Pancreas (tissue), 10 donors: Measurements from ENCODE around the gene SPRR2F. TPM values are rescaled to one million over a fixed set of nuclear protein-coding genes. Genes with fewer than 3 reads are reported as not detected.

Experiments used
- ATAC-seq, 4 donors: fragments of 200-7000 bp; cut with Tn5 transposase; one replicate each; pipeline versions ENCODE4 v1.8.0 to v1.9.1; 2020; ENCODE audit warnings: mild to moderate bottlenecking in 4 of 4, moderate library complexity in 4 of 4
- DNase-seq, 6 donors: peaks; one replicate each; pipeline ENCODE4 v3.0.0-alpha.2; 2020
- FAIRE-seq: peaks from 2 replicates; lab custom pipeline; 2012; peaks lifted over from hg19 to GRCh38; lab: Jason Lieb, UNC
- H3K27ac ChIP-seq, 4 donors: fragments of 200-600 bp; sonication (generic); 1 replicate in 3 of 4; 2 replicates in 1 of 4; pipeline versions ENCODE4 v1.5.0 to v1.8.0; 2020
- H3K27me3 ChIP-seq, 4 donors: fragments of 200-600 bp; one replicate each; pipeline ENCODE4 v1.8.0; 2021
- H3K36me3 ChIP-seq, 3 donors: fragments of 200-600 bp; sonication (generic) in 1 of 3; one replicate each; pipeline versions ENCODE4 v1.5.0 to v1.8.0; 2020 to 2021
- H3K4me1 ChIP-seq, 3 donors: fragments of 200-600 bp; one replicate each; pipeline ENCODE4 v1.8.0; 2021
- H3K4me3 ChIP-seq, 4 donors: fragments of 200-600 bp; sonication (generic) in 2 of 4; one replicate each; pipeline versions ENCODE4 v1.5.0 to v1.8.0; 2020 to 2021
- H3K9me3 ChIP-seq, 4 donors: fragments of 200-600 bp; one replicate each; pipeline ENCODE4 v1.8.0; 2021
- CTCF ChIP-seq, 4 donors: fragments of 200-600 bp; sonication (generic) in 3 of 4; IDR thresholded peaks; one replicate each; pipeline versions ENCODE4 v1.5.0 to v1.8.0; 2021; ENCODE audit warnings: antibody characterized with exemption in 4 of 4
- WGBS, 2 donors: extraction: QIAGEN DNeasy Blood & Tissue Kit; methylation state at CpG; one replicate each; pipeline ENCODE4 v1.1.7; 2013; 5-methylcytosine and 5-hydroxymethylcytosine counted together
- intact Hi-C, 3 donors: fragments of 100-400 bp; cut with DNase I; formaldehyde crosslinking; loops; one replicate each; pipeline versions ENCODE4 v1.11.1 to v1.14.2; 2022
- polyA plus RNA-seq, 2 donors: library from polyadenylated mRNA; stranded (reverse); fragments of 200-250 nt; gene quantifications; one replicate each; pipeline ENCODE4 v1.2.3, GENCODE V29; 2013
- total RNA-seq, 6 donors: library from RNA; stranded (reverse); fragmentation: NEBNext Ultra II Directional in 4 of 6; extraction: Animal tissue kit (Norgen Biotek cat#: 25700) in 4 of 6; gene quantifications; one replicate each; pipeline versions ENCODE4 v1.2.1 to v1.2.4, GENCODE V29; 2021 to 2023
- donor health status: healthy with polysubstance abuse.
- donor health status: DM: no; HTN: no; CAD: no; lungs with moderate emphysema.
- donor health status: DM: no; HTN: no; CAD: no.
- donor health status: control.
- donor health status: control.
- donor health status: Bipolar disorder and iron deficiency.
- donor health status: DM: yes; HTN: yes; CAD: no.
- donor health status: DM: no; HTN: no; CAD: no.
- donor health status: DM: no; HTN: no; CAD: no.
- donor health status: DM: yes; HTN: yes; CAD: no.

Gene SPRR2F
- total RNA-seq (under 1 TPM in 1 of 6 donors, not detected in 5; 0.35 TPM), polyA plus RNA-seq (not detected)

- TF ChIP-seq CTCF (IDR thresholded peaks at IDR 0.05): no peak
- H3K9me3 ChIP-seq: no peaks in the 10 kb centered on the region
- ATAC-seq (no peak), FAIRE-seq (no peak), DNase-seq (no peak)
- H3K27me3 ChIP-seq: no peaks in the 10 kb centered on the region
- H3K27ac ChIP-seq: no peak within 1 kb of the TSS
- WGBS, 2 donors: 86% methylated on average over 3 of the region's 3 CpGs
- H3K4me1 ChIP-seq: no peaks in the 10 kb centered on the region
- intact Hi-C loops: no loop called here
- no peaks in the 10 kb centered on the region for H3K36me3 ChIP-seq
- H3K4me3 ChIP-seq: no peak within 1 kb of the TSS
Measured at GRCh38 chr1:153113416-153113815, at the start of gene SPRR2F. TSS of gene SPRR2F (minus strand) at chr1:153113516. CDS start at chr1:153112733, 783 bp downstream.

- Histone ChIP-seq H3K36me3 (no peaks in the 10 kb centered on the region), H3K9me3 (no peaks in the 10 kb centered on the region), H3K27ac (no peak overlapping the region), H3K27me3 (no peaks in the 10 kb centered on the region), H3K4me1 (no peaks in the 10 kb centered on the region), H3K4me3 (no peak overlapping the region)
- ATAC-seq: no peak
- intact Hi-C loops: no loop called here
- DNase-seq: no peak
- WGBS, 2 donors: 83 to 85% methylated on average over 2 of the region's 2 CpGs
- FAIRE-seq: no peak
- TF ChIP-seq CTCF (IDR thresholded peaks at IDR 0.05): no peak
Measured at GRCh38 chr1:153155541-153155940, 42.2 kb upstream of the SPRR2F start.

- Histone ChIP-seq H3K27me3 (no peaks in the 10 kb centered on the region), H3K27ac (no peak overlapping the region), H3K4me1 (no peaks in the 10 kb centered on the region), H3K4me3 (no peak overlapping the region), H3K9me3 (no peaks in the 10 kb centered on the region), H3K36me3 (no peaks in the 10 kb centered on the region)
- ATAC-seq (no peak), FAIRE-seq (no peak), DNase-seq (no peak)
- intact Hi-C loops: no loop called here
- 69 to 72% methylated on average over 3 of the region's 3 CpGs for WGBS, 2 donors
- no peak for TF ChIP-seq CTCF (IDR thresholded peaks at IDR 0.05)
Measured at GRCh38 chr1:153152481-153152880, 39.2 kb upstream of the SPRR2F start.

- H3K4me3 ChIP-seq: no peak within 1 kb of the TSS
- WGBS, 2 donors: 72 to 96% methylated on average over 1 of the region's 1 CpG
- ATAC-seq: no peak
- H3K4me1 ChIP-seq: no peaks in the 10 kb centered on the region
- no peak within 1 kb of the TSS for H3K27ac ChIP-seq
- no peaks in the 10 kb centered on the region for H3K27me3 ChIP-seq
- no peak for TF ChIP-seq CTCF (IDR thresholded peaks at IDR 0.05)
- H3K36me3 ChIP-seq: no peaks in the 10 kb centered on the region
- intact Hi-C loops: no loop called here
- no peaks in the 10 kb centered on the region for H3K9me3 ChIP-seq
- no peak for DNase-seq
- FAIRE-seq: no peak
Measured at GRCh38 chr1:153150846-153151245, 37.5 kb upstream of the SPRR2F start, which contains the start of gene SPRR2G. TSS of gene SPRR2G (minus strand) at chr1:153150890. CDS start at chr1:153150110, 780 bp downstream.

- no peaks in the 10 kb centered on the region for H3K9me3 ChIP-seq
- peak overlapping the region in 1 of 4 donors; percentile 30 for H3K27ac ChIP-seq
- DNase-seq (no peak), FAIRE-seq (no peak), ATAC-seq (no peak)
- TF ChIP-seq CTCF (IDR thresholded peaks at IDR 0.05): no peak
- H3K4me1 ChIP-seq: peaks cover 0 to 7% (median 0%) of the 10 kb centered on the region in 3 donors
- intact Hi-C loops: no loop called here
- no peaks in the 10 kb centered on the region for H3K36me3 ChIP-seq
- WGBS, 2 donors: 89 to 92% methylated on average over 3 of the region's 3 CpGs
- no peaks in the 10 kb centered on the region for H3K27me3 ChIP-seq
- no peak overlapping the region for H3K4me3 ChIP-seq
Measured at GRCh38 chr1:153141377-153141776, 28.1 kb upstream of the SPRR2F start.
